Measurements from ENCODE around the gene TDG.

TDG gene

GRCh38 chr12:103965590-103966504 lies at the start of gene TDG:
Gene TDG (plus strand): TSS chr12:103965872. CDS start chr12:103966038, 166 bp downstream.
- H3K27ac Mint-ChIP-seq, result peak within 1 kb of the TSS; percentile 98
- peaks cover 43% of the 10 kb centered on the region for H3K4me1 Mint-ChIP-seq (ENCODE audit: low read depth)
- peaks cover 14% of the 10 kb centered on the region for H3K36me3 Mint-ChIP-seq (ENCODE audit: low read depth)
- peak within 1 kb of the TSS; percentile 98 for H3K4me3 Mint-ChIP-seq
- H3K27me3 Mint-ChIP-seq (ENCODE audit: low read depth), result no peaks in the 10 kb centered on the region
- H3K9me3 Mint-ChIP-seq, result no peaks in the 10 kb centered on the region

GRCh38 chr12:103917873-103918272 lies 47.8 kb upstream of the TDG start:
- Mint-ChIP-seq H3K4me1 (ENCODE audit: low read depth) (no peaks in the 10 kb centered on the region), H3K4me3 (no peak overlapping the region), H3K27ac (no peak overlapping the region), H3K36me3 (ENCODE audit: low read depth) (peaks cover 6% of the 10 kb centered on the region), H3K9me3 (peaks cover 8% of the 10 kb centered on the region), H3K27me3 (ENCODE audit: low read depth) (peaks cover 4% of the 10 kb centered on the region)

- peaks cover under 1% of the 10 kb centered on the region for H3K27me3 Mint-ChIP-seq (ENCODE audit: low read depth)
- H3K9me3 Mint-ChIP-seq, result no peaks in the 10 kb centered on the region
- H3K4me3 Mint-ChIP-seq, result peak overlapping the region; percentile 11
- peaks cover 3% of the 10 kb centered on the region for H3K36me3 Mint-ChIP-seq (ENCODE audit: low read depth)
- H3K4me1 Mint-ChIP-seq (ENCODE audit: low read depth), result peaks cover 36% of the 10 kb centered on the region
- peak overlapping the region; percentile 66 for H3K27ac Mint-ChIP-seq
Observed at GRCh38 chr12:103924761-103925641, 40.7 kb upstream of the TDG start.

GRCh38 chr12:103928682-103929045 lies 37.0 kb upstream of the TDG start:
- Mint-ChIP-seq H3K9me3 (no peaks in the 10 kb centered on the region), H3K27ac (peak overlapping the region; percentile 100), H3K36me3 (ENCODE audit: low read depth) (peaks cover 29% of the 10 kb centered on the region), H3K4me3 (peak overlapping the region; percentile 96), H3K4me1 (ENCODE audit: low read depth) (peaks cover 56% of the 10 kb centered on the region), H3K27me3 (ENCODE audit: low read depth) (peaks cover 3% of the 10 kb centered on the region)

- peaks cover 31% of the 10 kb centered on the region for H3K36me3 Mint-ChIP-seq (ENCODE audit: low read depth)
- H3K27ac Mint-ChIP-seq, result peak overlapping the region; percentile 100
- H3K4me3 Mint-ChIP-seq, result peak overlapping the region; percentile 96
- peaks cover 56% of the 10 kb centered on the region for H3K4me1 Mint-ChIP-seq (ENCODE audit: low read depth)
- H3K27me3 Mint-ChIP-seq (ENCODE audit: low read depth), result peaks cover 3% of the 10 kb centered on the region
- H3K9me3 Mint-ChIP-seq, result no peaks in the 10 kb centered on the region
Observed at GRCh38 chr12:103929046-103929783, 36.5 kb upstream of the TDG start.

GRCh38 chr12:103929784-103930033 lies 36.0 kb upstream of the TDG start:
- H3K27me3 Mint-ChIP-seq (ENCODE audit: low read depth), result peaks cover 3% of the 10 kb centered on the region
- H3K4me1 Mint-ChIP-seq (ENCODE audit: low read depth), result peaks cover 57% of the 10 kb centered on the region
- H3K36me3 Mint-ChIP-seq (ENCODE audit: low read depth), result peaks cover 34% of the 10 kb centered on the region
- peak overlapping the region; percentile 96 for H3K4me3 Mint-ChIP-seq
- H3K9me3 Mint-ChIP-seq, result no peaks in the 10 kb centered on the region
- H3K27ac Mint-ChIP-seq, result peak overlapping the region; percentile 100

GRCh38 chr12:103930034-103930786 lies 35.5 kb upstream of the TDG start, which contains the start of gene HSP90B1:
Gene HSP90B1 (plus strand): TSS chr12:103930410. CDS start chr12:103930516, 106 bp downstream.
- H3K4me1 Mint-ChIP-seq (ENCODE audit: low read depth), result peaks cover 56% of the 10 kb centered on the region
- peaks cover 38% of the 10 kb centered on the region for H3K36me3 Mint-ChIP-seq (ENCODE audit: low read depth)

GRCh38 chr12:103930787-103931735 lies 34.6 kb upstream of the TDG start:
- H3K4me1 Mint-ChIP-seq (ENCODE audit: low read depth), result peaks cover 60% of the 10 kb centered on the region
- H3K27me3 Mint-ChIP-seq (ENCODE audit: low read depth), result peaks cover 3% of the 10 kb centered on the region
- H3K36me3 Mint-ChIP-seq (ENCODE audit: low read depth), result peaks cover 46% of the 10 kb centered on the region
- no peaks in the 10 kb centered on the region for H3K9me3 Mint-ChIP-seq
- peak overlapping the region; percentile 96 for H3K4me3 Mint-ChIP-seq
- H3K27ac Mint-ChIP-seq, result peak overlapping the region; percentile 100

More at GRCh38 chr12:103930034-103930786, 35.5 kb upstream of the TDG start, which contains the start of gene HSP90B1:
- Mint-ChIP-seq H3K9me3 (no peaks in the 10 kb centered on the region), H3K27me3 (ENCODE audit: low read depth) (peaks cover 3% of the 10 kb centered on the region), H3K27ac (peak within 1 kb of the TSS; percentile 100), H3K4me3 (peak within 1 kb of the TSS; percentile 96)

GRCh38 chr12:103933237-103933636 lies 32.4 kb upstream of the TDG start:
- no peak overlapping the region for H3K27ac Mint-ChIP-seq
- peaks cover 3% of the 10 kb centered on the region for H3K27me3 Mint-ChIP-seq (ENCODE audit: low read depth)
- H3K4me1 Mint-ChIP-seq (ENCODE audit: low read depth), result peaks cover 53% of the 10 kb centered on the region
- no peak overlapping the region for H3K4me3 Mint-ChIP-seq
- H3K36me3 Mint-ChIP-seq (ENCODE audit: low read depth), result peaks cover 55% of the 10 kb centered on the region
- H3K9me3 Mint-ChIP-seq, result no peaks in the 10 kb centered on the region

GRCh38 chr12:103936679-103937078 lies 29.0 kb upstream of the TDG start:
- Mint-ChIP-seq H3K9me3 (no peaks in the 10 kb centered on the region), H3K4me3 (no peak overlapping the region), H3K27me3 (ENCODE audit: low read depth) (no peaks in the 10 kb centered on the region), H3K4me1 (ENCODE audit: low read depth) (peaks cover 51% of the 10 kb centered on the region), H3K27ac (no peak overlapping the region), H3K36me3 (ENCODE audit: low read depth) (peaks cover 66% of the 10 kb centered on the region)

- no peaks in the 10 kb centered on the region for H3K9me3 Mint-ChIP-seq
- no peaks in the 10 kb centered on the region for H3K27me3 Mint-ChIP-seq (ENCODE audit: low read depth)
- no peak overlapping the region for H3K27ac Mint-ChIP-seq
- H3K4me3 Mint-ChIP-seq, result no peak overlapping the region
- H3K36me3 Mint-ChIP-seq (ENCODE audit: low read depth), result peaks cover 85% of the 10 kb centered on the region
- peaks cover 40% of the 10 kb centered on the region for H3K4me1 Mint-ChIP-seq (ENCODE audit: low read depth)
Observed at GRCh38 chr12:103944964-103945363, 20.7 kb upstream of the TDG start.

GRCh38 chr12:103947871-103948555 lies 17.7 kb upstream of the TDG start:
- peaks cover 29% of the 10 kb centered on the region for H3K4me1 Mint-ChIP-seq (ENCODE audit: low read depth)
- H3K27me3 Mint-ChIP-seq (ENCODE audit: low read depth), result no peaks in the 10 kb centered on the region
- H3K27ac Mint-ChIP-seq, result peak overlapping the region; percentile 49
- no peak overlapping the region for H3K4me3 Mint-ChIP-seq
- H3K9me3 Mint-ChIP-seq, result no peaks in the 10 kb centered on the region
- H3K36me3 Mint-ChIP-seq (ENCODE audit: low read depth), result peaks cover 75% of the 10 kb centered on the region
